SU-DHL-6 (cell line): ENCODE measurements around the gene ALKBH6.

Source experiments
- H2AFZ ChIP-seq: fragments of 200-600 bp; sonication (generic); 2 replicates; pipeline ENCODE4 v1.6.1; 2014; ENCODE audit warnings: low read depth, mild to moderate bottlenecking, moderate library complexity, mixed read lengths, antibody characterized with exemption, low read length; ENCODE audit not compliant: severe bottlenecking
- H3F3A ChIP-seq: fragments of 200-600 bp; shearing (Covaris generic); 2 replicates; pipeline ENCODE4 v1.6.0; 2016; ENCODE audit warnings: antibody characterized with exemption, mild to moderate bottlenecking; ENCODE audit not compliant: insufficient read depth
- H3K27ac ChIP-seq: fragments of 200-600 bp; sonication (generic); 2 replicates; pipeline ENCODE4 v1.5.1; 2016; ENCODE audit warnings: low read depth, mild to moderate bottlenecking, low read length, moderate library complexity, mixed read lengths
- H3K27me3 ChIP-seq: fragments of 200-600 bp; sonication (generic), shearing (Covaris generic); 2 replicates; pipeline ENCODE4 v1.6.0; 2014; ENCODE audit warnings: mild to moderate bottlenecking, low read length
- H3K36me3 ChIP-seq: fragments of 200-600 bp; sonication (generic); 2 replicates; pipeline ENCODE4 v1.6.1; 2014; ENCODE audit warnings: mild to moderate bottlenecking, low read length, mixed read lengths
- H3K4me2 ChIP-seq: fragments of 300-600, 200-600 bp; shearing (Covaris generic), sonication (generic); 2 replicates; pipeline ENCODE4 v1.6.0; 2014; ENCODE audit warnings: low read length, low read depth, mild to moderate bottlenecking; ENCODE audit not compliant: poor library complexity, severe bottlenecking
- H3K4me3 ChIP-seq: fragments of 200-600 bp; sonication (generic); 2 replicates; pipeline ENCODE4 v1.5.1; 2014; ENCODE audit warnings: antibody characterized with exemption, low read length, mild to moderate bottlenecking, mixed read lengths; ENCODE audit not compliant: insufficient read depth, poor library complexity, severe bottlenecking
- H3K79me2 ChIP-seq: fragments of 200-600 bp; sonication (generic); 2 replicates; pipeline ENCODE4 v1.6.1; 2014; ENCODE audit warnings: mild to moderate bottlenecking, low read length, moderate library complexity; ENCODE audit not compliant: insufficient read depth
- H3K9ac ChIP-seq: fragments of 200-600 bp; sonication (generic); 2 replicates; pipeline ENCODE4 v1.7.0; 2014; ENCODE audit warnings: mild to moderate bottlenecking, low read length
- H3K9me2 ChIP-seq: fragments of 200-600 bp; sonication (generic); replicated peaks from 2 replicates; pipeline ENCODE4 v1.6.1; 2014; ENCODE audit warnings: low read length; ENCODE audit not compliant: insufficient read depth
- H3K9me3 ChIP-seq: fragments of 200-600 bp; sonication (generic); 2 replicates; pipeline ENCODE4 v1.6.1; 2014; ENCODE audit warnings: low read length, mixed read lengths; ENCODE audit not compliant: insufficient read depth
- H4K20me1 ChIP-seq: fragments of 200-600 bp; sonication (generic); 2 replicates; pipeline ENCODE4 v1.6.1; 2014; ENCODE audit warnings: low read depth, mild to moderate bottlenecking, antibody characterized with exemption, low read length, moderate library complexity, mixed read lengths
- CTCF ChIP-seq: fragments of 200-600 bp; sonication (generic); IDR thresholded peaks from one replicate; pipeline ENCODE4 v1.5.1; 2017; ENCODE audit warnings: antibody characterized with exemption, mild to moderate bottlenecking, low read length, moderate library complexity; ENCODE audit not compliant: insufficient read depth, poor library complexity, severe bottlenecking
- EZH2phosphoT487 ChIP-seq: fragments of 200-600 bp; sonication (generic), shearing (Covaris generic); conservative IDR thresholded peaks from 2 replicates; pipeline ENCODE4 v1.6.1; 2018; ENCODE audit warnings: mild to moderate bottlenecking, antibody characterized with exemption, low read length, moderate library complexity, mixed read lengths

The ALKBH6 gene

GRCh38 chr19:35966771-35967170 lies 47.2 kb downstream of the ALKBH6 start:
- TF ChIP-seq EZH2phosphoT487: no peak
- no peak for TF ChIP-seq CTCF
- H3K9ac ChIP-seq: no peak overlapping the region
- no peaks in the 10 kb centered on the region for H3F3A ChIP-seq
- H4K20me1 ChIP-seq: no peaks in the 10 kb centered on the region
- H3K9me3 ChIP-seq: no peaks in the 10 kb centered on the region
- no peak overlapping the region for H3K4me2 ChIP-seq
- H3K9me2 ChIP-seq: no peaks in the 10 kb centered on the region
- H3K27ac ChIP-seq: no peak overlapping the region
- H2AFZ ChIP-seq: no peak overlapping the region
- H3K27me3 ChIP-seq: no peaks in the 10 kb centered on the region
- no peaks in the 10 kb centered on the region for H3K79me2 ChIP-seq
- no peaks in the 10 kb centered on the region for H3K36me3 ChIP-seq
- no peak overlapping the region for H3K4me3 ChIP-seq

- Histone ChIP-seq H3K36me3 (no peaks in the 10 kb centered on the region), H3K9me2 (no peaks in the 10 kb centered on the region), H3K4me2 (no peak overlapping the region), H3K27me3 (no peaks in the 10 kb centered on the region), H3K4me3 (no peak overlapping the region), H3K9me3 (no peaks in the 10 kb centered on the region), H3F3A (no peaks in the 10 kb centered on the region), H3K9ac (no peak overlapping the region), H3K79me2 (no peaks in the 10 kb centered on the region), H3K27ac (no peak overlapping the region), H2AFZ (no peak overlapping the region), H4K20me1 (no peaks in the 10 kb centered on the region)
- TF ChIP-seq EZH2phosphoT487 (no peak), CTCF (no peak)
These were observed 50.5 kb downstream of the ALKBH6 start for GRCh38 chr19:35963514-35963913.

GRCh38 chr19:35960432-35960972 lies 53.5 kb downstream of the ALKBH6 start:
- Histone ChIP-seq H3K9me3 (no peaks in the 10 kb centered on the region), H3K27ac (no peak overlapping the region), H3K4me3 (no peak overlapping the region), H3K79me2 (no peaks in the 10 kb centered on the region), H4K20me1 (no peaks in the 10 kb centered on the region), H3K9ac (no peak overlapping the region), H3F3A (no peaks in the 10 kb centered on the region), H3K36me3 (no peaks in the 10 kb centered on the region), H3K9me2 (no peaks in the 10 kb centered on the region), H2AFZ (no peak overlapping the region), H3K27me3 (no peaks in the 10 kb centered on the region), H3K4me2 (no peak overlapping the region)
- TF ChIP-seq EZH2phosphoT487: no peak
- no peak for TF ChIP-seq CTCF
